ENCODE measurements around the gene LHFPL3. TPM values are rescaled to one million over a fixed set of nuclear protein-coding genes. Genes with fewer than 3 reads are reported as not detected.

The LHFPL3 gene
- polyA plus RNA-seq, 1 donor from 2014 or later = 5.6 TPM

- H3K4me3 ChIP-seq (ENCODE audit: low read length) = no peak overlapping the region
- H3K9ac ChIP-seq (ENCODE audit: low read length) = no peak overlapping the region
- TF ChIP-seq, protein P1, sequence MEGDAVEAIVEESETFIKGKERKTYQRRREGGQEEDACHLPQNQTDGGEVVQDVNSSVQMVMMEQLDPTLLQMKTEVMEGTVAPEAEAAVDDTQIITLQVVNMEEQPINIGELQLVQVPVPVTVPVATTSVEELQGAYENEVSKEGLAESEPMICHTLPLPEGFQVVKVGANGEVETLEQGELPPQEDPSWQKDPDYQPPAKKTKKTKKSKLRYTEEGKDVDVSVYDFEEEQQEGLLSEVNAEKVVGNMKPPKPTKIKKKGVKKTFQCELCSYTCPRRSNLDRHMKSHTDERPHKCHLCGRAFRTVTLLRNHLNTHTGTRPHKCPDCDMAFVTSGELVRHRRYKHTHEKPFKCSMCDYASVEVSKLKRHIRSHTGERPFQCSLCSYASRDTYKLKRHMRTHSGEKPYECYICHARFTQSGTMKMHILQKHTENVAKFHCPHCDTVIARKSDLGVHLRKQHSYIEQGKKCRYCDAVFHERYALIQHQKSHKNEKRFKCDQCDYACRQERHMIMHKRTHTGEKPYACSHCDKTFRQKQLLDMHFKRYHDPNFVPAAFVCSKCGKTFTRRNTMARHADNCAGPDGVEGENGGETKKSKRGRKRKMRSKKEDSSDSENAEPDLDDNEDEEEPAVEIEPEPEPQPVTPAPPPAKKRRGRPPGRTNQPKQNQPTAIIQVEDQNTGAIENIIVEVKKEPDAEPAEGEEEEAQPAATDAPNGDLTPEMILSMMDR (IDR thresholded peaks at IDR 0.05; ENCODE audit: poor library complexity, severe bottlenecking) = no peak
- no peak for TF ChIP-seq SMC3 (conservative IDR thresholded peaks at IDR 0.05; ENCODE audit: poor library complexity)
- no peak for TF ChIP-seq EZH2 (IDR thresholded peaks at IDR 0.05; ENCODE audit: borderline replicate concordance, insufficient read depth, low read length, poor library complexity, severe bottlenecking)
- TF ChIP-seq, protein P2, sequence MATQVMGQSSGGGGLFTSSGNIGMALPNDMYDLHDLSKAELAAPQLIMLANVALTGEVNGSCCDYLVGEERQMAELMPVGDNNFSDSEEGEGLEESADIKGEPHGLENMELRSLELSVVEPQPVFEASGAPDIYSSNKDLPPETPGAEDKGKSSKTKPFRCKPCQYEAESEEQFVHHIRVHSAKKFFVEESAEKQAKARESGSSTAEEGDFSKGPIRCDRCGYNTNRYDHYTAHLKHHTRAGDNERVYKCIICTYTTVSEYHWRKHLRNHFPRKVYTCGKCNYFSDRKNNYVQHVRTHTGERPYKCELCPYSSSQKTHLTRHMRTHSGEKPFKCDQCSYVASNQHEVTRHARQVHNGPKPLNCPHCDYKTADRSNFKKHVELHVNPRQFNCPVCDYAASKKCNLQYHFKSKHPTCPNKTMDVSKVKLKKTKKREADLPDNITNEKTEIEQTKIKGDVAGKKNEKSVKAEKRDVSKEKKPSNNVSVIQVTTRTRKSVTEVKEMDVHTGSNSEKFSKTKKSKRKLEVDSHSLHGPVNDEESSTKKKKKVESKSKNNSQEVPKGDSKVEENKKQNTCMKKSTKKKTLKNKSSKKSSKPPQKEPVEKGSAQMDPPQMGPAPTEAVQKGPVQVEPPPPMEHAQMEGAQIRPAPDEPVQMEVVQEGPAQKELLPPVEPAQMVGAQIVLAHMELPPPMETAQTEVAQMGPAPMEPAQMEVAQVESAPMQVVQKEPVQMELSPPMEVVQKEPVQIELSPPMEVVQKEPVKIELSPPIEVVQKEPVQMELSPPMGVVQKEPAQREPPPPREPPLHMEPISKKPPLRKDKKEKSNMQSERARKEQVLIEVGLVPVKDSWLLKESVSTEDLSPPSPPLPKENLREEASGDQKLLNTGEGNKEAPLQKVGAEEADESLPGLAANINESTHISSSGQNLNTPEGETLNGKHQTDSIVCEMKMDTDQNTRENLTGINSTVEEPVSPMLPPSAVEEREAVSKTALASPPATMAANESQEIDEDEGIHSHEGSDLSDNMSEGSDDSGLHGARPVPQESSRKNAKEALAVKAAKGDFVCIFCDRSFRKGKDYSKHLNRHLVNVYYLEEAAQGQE (IDR thresholded peaks at IDR 0.05; ENCODE audit: borderline replicate concordance) = no peak
- no peak for TF ChIP-seq TAF1 (IDR thresholded peaks at IDR 0.05; ENCODE audit: low read depth)
- TF ChIP-seq RAD21 (conservative IDR thresholded peaks at IDR 0.05) = no peak
- no peak for TF ChIP-seq EP300 (conservative IDR thresholded peaks at IDR 0.05; ENCODE audit: poor library complexity, severe bottlenecking)
- TF ChIP-seq POLR2AphosphoS5 (IDR thresholded peaks at IDR 0.05) = no peak
- no peak for TF ChIP-seq MXI1 (conservative IDR thresholded peaks at IDR 0.05; ENCODE audit: poor library complexity, severe bottlenecking)
- H2AFZ ChIP-seq (ENCODE audit: low read depth, low read length) = no peak overlapping the region
- H3F3A ChIP-seq (ENCODE audit: insufficient read depth, low read length, poor library complexity, severe bottlenecking) = no peaks in the 10 kb centered on the region
- no peak overlapping the region for H3K4me2 ChIP-seq (ENCODE audit: low read length)
- no peaks in the 10 kb centered on the region for H3K9me2 ChIP-seq (ENCODE audit: insufficient read depth, low read length)
- no peaks in the 10 kb centered on the region for H3K36me3 ChIP-seq (ENCODE audit: insufficient read depth, low read length)
- no peaks in the 10 kb centered on the region for H3K9me3 ChIP-seq (ENCODE audit: low read length)
- H3K79me2 ChIP-seq (replicated peaks; ENCODE audit: insufficient read depth, low read length) = no peaks in the 10 kb centered on the region
- no peaks in the 10 kb centered on the region for H3K27me3 ChIP-seq (ENCODE audit: insufficient read depth, low read depth, low read length)
- no peak overlapping the region for H3K27ac ChIP-seq (ENCODE audit: low read length)
- no peaks in the 10 kb centered on the region for H4K20me1 ChIP-seq (ENCODE audit: insufficient read depth)
These were observed 40.3 kb upstream of the LHFPL3 start for GRCh38 chr7:104288137-104288536.

- H3K9ac ChIP-seq (ENCODE audit: low read length) = no peak overlapping the region
- no peaks in the 10 kb centered on the region for H3K9me2 ChIP-seq (ENCODE audit: insufficient read depth, low read length)
These were observed 34.1 kb upstream of the LHFPL3 start for GRCh38 chr7:104294291-104294690.

More at GRCh38 chr7:104294291-104294690, 34.1 kb upstream of the LHFPL3 start:
- Histone ChIP-seq H2AFZ (ENCODE audit: low read depth, low read length) (no peak overlapping the region), H4K20me1 (ENCODE audit: insufficient read depth) (no peaks in the 10 kb centered on the region), H3K4me2 (ENCODE audit: low read length) (no peak overlapping the region), H3K9me3 (ENCODE audit: low read length) (no peaks in the 10 kb centered on the region), H3K4me3 (ENCODE audit: low read length) (no peak overlapping the region), H3K27me3 (ENCODE audit: insufficient read depth, low read depth, low read length) (no peaks in the 10 kb centered on the region), H3K27ac (ENCODE audit: low read length) (no peak overlapping the region), H3K36me3 (ENCODE audit: insufficient read depth, low read length) (no peaks in the 10 kb centered on the region), H3K79me2 (replicated peaks; ENCODE audit: insufficient read depth, low read length) (no peaks in the 10 kb centered on the region), H3F3A (ENCODE audit: insufficient read depth, low read length, poor library complexity, severe bottlenecking) (no peaks in the 10 kb centered on the region)
- TF ChIP-seq, protein P2 (IDR thresholded peaks at IDR 0.05; ENCODE audit: borderline replicate concordance) = no peak
- TF ChIP-seq RAD21 (conservative IDR thresholded peaks at IDR 0.05) (no peak), EP300 (conservative IDR thresholded peaks at IDR 0.05; ENCODE audit: poor library complexity, severe bottlenecking) (no peak), SMC3 (conservative IDR thresholded peaks at IDR 0.05; ENCODE audit: poor library complexity) (no peak), MXI1 (conservative IDR thresholded peaks at IDR 0.05; ENCODE audit: poor library complexity, severe bottlenecking) (no peak)
- TF ChIP-seq, protein P1 (IDR thresholded peaks at IDR 0.05; ENCODE audit: poor library complexity, severe bottlenecking) = no peak
